ENCODE measurements around the gene NDUFAF5.

DNA sequence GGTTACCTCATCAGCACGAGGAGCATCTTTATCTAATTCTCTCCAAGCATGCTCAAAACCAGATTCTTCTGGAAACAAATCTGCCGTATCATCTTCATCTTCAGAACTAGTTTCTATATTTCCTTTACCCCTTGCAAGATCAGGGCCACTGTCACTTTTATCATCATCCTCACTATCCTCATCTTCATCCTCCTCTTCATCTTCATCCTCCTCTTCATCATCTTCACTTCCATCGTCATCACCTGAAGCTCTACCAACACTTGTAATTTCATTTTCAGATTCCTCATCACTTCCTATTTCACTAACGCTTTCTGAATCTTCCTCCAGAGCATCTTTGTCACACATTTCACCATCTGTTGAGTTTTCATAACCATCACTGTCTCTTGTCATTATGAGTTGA, 9.0 kb upstream of the NDUFAF5 start:
- TF ChIP-seq CTCF (IDR thresholded peaks at IDR 0.05; ENCODE audit: insufficient read depth, low read length, poor library complexity, severe bottlenecking) (no peak), EZH2phosphoT487 (conservative IDR thresholded peaks at IDR 0.05; ENCODE audit: low read length) (no peak)

Data from SU-DHL-6 (cell line).